IPS-18a (cell line): Measurements from ENCODE around the gene RNF31.

ENCODE experiments used
- H3K27ac ChIP-seq: one replicate; pipeline ENCODE4 v1.5.1; 2013; ENCODE audit warnings: low read length
- H3K27me3 ChIP-seq: one replicate; pipeline ENCODE4 v1.6.1; 2013; ENCODE audit warnings: mild to moderate bottlenecking, low read length; ENCODE audit not compliant: control insufficient read depth, insufficient read depth
- H3K36me3 ChIP-seq: one replicate; pipeline ENCODE4 v1.6.1; 2013; ENCODE audit warnings: low read depth, low read length; ENCODE audit not compliant: control insufficient read depth
- H3K4me1 ChIP-seq: one replicate; pipeline ENCODE4 v1.6.1; 2013; ENCODE audit warnings: low read depth, low read length; ENCODE audit not compliant: control insufficient read depth
- H3K4me3 ChIP-seq: one replicate; pipeline ENCODE4 v1.5.1; 2013; ENCODE audit warnings: low read length
- H3K9ac ChIP-seq: one replicate; pipeline ENCODE4 v1.6.1; 2013; ENCODE audit warnings: mild to moderate bottlenecking, low read length, moderate library complexity
- H3K9me3 ChIP-seq: one replicate; pipeline ENCODE4 v1.6.1; 2013; ENCODE audit warnings: low read depth, low read length; ENCODE audit not compliant: control insufficient read depth

RNF31 gene

DNA sequence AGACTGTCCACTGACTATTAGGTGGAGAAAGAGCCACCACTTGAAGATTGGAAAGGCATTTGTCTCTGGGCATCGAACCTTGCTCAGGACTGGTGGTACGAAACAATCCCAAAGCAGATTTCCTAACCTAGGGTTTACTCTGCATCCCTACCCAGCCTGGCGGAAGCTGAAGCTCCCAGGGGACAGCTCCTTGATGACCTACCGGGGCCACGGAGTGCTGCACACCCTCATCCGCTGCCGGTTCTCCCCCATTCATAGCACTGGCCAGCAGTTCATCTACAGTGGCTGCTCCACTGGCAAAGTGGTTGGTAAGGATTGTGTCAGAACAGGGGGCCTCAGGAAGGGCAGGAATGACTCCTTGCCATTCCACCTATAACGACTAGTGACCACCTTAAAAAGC is 26.1 kb upstream of the RNF31 start:
- no peaks in the 10 kb centered on the region for H3K9me3 ChIP-seq
- no peaks in the 10 kb centered on the region for H3K4me1 ChIP-seq
- peaks cover 57% of the 10 kb centered on the region for H3K36me3 ChIP-seq
- no peaks in the 10 kb centered on the region for H3K27me3 ChIP-seq
- H3K27ac ChIP-seq, result no peak overlapping the region
- H3K4me3 ChIP-seq, result no peak overlapping the region
- no peak overlapping the region for H3K9ac ChIP-seq

DNA sequence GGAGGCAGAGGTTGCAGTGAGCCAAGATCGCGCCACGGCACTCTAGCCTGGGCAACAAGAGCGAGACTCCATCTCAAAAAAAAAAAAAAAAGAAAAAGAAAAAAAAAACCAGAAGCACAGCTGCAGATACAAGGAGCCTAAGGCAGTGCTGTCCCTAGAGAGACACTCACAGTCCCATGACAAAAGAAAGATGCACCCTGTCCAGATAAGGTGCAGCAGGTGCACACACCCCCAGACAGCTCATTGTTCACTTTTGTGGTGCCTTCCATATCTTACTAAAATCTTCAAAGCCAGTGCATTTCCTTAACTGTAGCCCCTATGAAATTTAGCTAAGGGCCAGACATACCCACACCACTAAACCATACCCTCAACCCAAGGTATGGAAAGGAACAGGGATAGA is 24.9 kb upstream of the RNF31 start:
- Histone ChIP-seq H3K36me3 (peaks cover 51% of the 10 kb centered on the region), H3K9ac (no peak overlapping the region), H3K27me3 (no peaks in the 10 kb centered on the region), H3K4me3 (no peak overlapping the region), H3K27ac (no peak overlapping the region), H3K9me3 (no peaks in the 10 kb centered on the region), H3K4me1 (no peaks in the 10 kb centered on the region)

DNA sequence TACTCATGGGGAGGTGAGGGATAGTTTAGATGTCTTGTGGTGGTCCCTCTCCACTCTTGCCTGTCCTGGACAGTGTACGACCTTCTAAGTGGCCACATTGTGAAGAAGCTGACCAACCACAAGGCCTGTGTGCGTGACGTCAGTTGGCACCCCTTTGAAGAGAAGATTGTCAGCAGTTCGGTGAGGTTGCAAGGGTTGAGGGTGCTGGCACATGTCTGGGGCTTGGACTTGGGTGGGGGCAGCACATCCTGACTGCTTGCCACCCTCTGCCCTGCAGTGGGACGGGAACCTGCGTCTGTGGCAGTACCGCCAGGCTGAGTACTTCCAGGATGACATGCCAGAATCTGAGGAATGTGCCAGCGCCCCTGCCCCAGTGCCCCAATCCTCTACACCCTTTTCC is 24.4 kb upstream of the RNF31 start:
- Histone ChIP-seq H3K27ac (no peak overlapping the region), H3K4me1 (no peaks in the 10 kb centered on the region), H3K36me3 (peaks cover 46% of the 10 kb centered on the region), H3K9ac (no peak overlapping the region), H3K27me3 (no peaks in the 10 kb centered on the region), H3K9me3 (no peaks in the 10 kb centered on the region), H3K4me3 (no peak overlapping the region)

DNA sequence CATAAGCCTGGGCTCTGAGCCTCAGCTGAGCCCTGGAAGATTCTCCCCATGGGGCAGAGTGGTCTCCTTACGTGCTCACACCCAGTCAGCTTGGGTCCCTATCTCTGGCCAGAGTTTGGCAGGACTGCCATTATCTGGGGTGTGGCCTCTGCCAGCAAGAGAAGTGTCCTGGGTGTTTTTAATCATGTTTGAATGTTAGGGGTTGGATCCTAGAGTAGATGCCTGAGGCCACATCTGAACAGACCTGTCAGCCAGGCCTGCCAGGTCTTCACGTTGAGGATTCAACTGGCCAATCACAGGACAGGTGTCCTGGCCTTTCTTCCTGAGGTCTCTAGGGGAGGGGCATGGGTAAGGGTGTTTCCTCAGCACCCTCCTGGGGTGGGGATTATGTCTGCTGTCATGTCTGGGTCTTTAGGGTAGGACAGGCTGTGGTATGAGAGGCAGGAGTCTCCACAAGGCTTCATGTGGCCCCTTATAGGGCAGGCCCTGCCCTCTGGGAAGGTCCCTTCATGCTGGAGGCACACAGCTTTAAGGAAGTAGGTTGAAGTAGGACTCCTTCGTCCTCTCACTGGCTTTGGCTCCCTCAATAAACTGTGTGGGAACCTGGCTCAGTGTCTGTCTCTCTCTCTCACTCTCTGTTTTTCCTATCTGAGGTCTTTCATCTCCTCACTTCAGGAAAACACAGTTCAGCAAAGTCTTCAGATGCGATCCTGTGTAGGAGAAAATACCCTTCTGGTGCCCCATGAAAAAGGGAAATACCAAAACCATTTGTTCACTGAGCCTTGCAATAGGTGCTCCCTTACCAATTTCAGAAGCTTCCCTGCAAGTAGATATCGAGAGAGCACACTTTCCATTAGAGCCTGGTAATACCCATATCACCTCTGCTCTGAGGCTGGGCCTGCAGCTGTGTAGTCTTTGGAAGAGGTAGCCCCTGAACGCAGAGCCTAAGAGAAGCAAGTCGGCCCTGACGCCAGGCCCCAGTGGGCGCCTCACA is 23.6 kb upstream of the RNF31 start:
- H3K4me3 ChIP-seq, result no peak overlapping the region
- H3K9me3 ChIP-seq, result no peaks in the 10 kb centered on the region
- peaks cover 38% of the 10 kb centered on the region for H3K36me3 ChIP-seq
- H3K4me1 ChIP-seq, result no peaks in the 10 kb centered on the region
- H3K27ac ChIP-seq, result no peak overlapping the region
- H3K9ac ChIP-seq, result no peak overlapping the region
- H3K27me3 ChIP-seq, result no peaks in the 10 kb centered on the region

DNA sequence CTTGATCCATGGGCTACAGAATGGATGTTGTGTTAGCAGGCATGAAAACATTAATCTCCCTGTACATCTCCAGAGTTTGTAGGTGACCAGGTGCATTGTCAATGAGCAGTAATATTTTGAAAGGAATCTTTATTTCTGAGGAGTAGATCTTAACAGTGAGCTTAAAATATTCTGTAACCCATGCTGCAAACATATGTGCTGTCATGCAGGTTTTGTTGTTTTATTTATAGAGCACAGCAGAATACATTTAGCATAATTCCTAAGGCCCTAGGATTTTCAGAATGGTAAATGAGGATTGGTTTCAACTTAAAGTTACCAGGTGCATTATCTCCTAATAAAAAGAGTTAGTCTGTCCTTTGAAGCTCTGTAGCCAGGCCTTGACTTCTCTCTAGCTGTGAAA is 20.4 kb upstream of the RNF31 start:
- Histone ChIP-seq H3K9me3 (no peaks in the 10 kb centered on the region), H3K27me3 (no peaks in the 10 kb centered on the region), H3K36me3 (peaks cover 12% of the 10 kb centered on the region), H3K4me1 (no peaks in the 10 kb centered on the region), H3K27ac (no peak overlapping the region), H3K4me3 (no peak overlapping the region), H3K9ac (no peak overlapping the region)

DNA sequence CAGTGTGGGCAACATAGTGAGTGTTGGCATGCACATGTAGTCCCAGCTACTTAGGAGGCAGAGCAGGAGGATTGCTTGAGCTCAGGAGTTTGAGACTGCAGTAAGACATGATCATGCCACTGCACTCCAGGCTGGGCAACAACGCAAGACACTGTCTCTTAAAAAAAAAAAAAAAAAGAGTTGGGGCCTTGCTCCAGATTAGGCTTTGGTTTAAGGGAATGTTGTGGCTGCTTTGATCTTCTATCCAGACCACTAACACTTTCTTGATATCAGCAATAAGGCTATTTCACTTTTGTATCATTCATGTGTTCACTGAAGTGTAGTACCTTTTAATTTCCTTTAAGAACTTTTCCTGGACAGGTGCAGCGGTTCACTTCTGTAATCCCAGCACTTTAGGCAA is 19.6 kb upstream of the RNF31 start:
- no peaks in the 10 kb centered on the region for H3K9me3 ChIP-seq
- no peak overlapping the region for H3K9ac ChIP-seq
- H3K27ac ChIP-seq, result no peak overlapping the region
- peaks cover 8% of the 10 kb centered on the region for H3K36me3 ChIP-seq
- no peak overlapping the region for H3K4me3 ChIP-seq
- no peaks in the 10 kb centered on the region for H3K4me1 ChIP-seq
- H3K27me3 ChIP-seq, result no peaks in the 10 kb centered on the region

DNA sequence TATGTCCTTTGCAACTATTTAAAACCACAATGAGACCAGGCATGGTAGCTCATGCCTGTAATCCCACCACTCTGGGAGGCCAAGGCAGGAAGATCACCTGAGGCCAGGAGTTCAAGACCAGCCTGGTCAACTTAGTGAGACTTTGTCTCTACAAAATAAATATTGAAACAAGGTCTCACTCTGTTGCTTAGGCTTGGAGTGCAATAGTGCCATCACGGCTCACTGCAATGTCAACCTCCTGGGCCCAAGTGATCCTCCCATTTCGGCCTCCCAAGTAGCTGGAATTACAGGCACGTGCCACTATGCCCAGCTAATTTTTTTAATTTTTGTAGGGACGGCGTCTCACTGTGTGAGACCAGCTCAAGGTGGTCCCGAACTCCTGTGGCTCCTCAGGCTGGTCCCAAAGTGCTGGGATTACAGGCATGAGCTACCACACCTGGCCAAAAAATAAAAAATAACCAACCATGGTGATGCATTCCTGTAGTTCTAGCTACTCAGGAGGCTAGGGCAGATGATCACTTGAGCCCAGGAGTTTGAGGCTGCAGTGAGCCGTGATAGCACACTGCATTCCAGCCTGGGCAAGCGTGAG is 17.8 kb upstream of the RNF31 start:
- Histone ChIP-seq H3K27me3 (no peaks in the 10 kb centered on the region), H3K9ac (no peak overlapping the region), H3K36me3 (no peaks in the 10 kb centered on the region), H3K4me1 (no peaks in the 10 kb centered on the region), H3K27ac (no peak overlapping the region), H3K4me3 (no peak overlapping the region), H3K9me3 (no peaks in the 10 kb centered on the region)

DNA sequence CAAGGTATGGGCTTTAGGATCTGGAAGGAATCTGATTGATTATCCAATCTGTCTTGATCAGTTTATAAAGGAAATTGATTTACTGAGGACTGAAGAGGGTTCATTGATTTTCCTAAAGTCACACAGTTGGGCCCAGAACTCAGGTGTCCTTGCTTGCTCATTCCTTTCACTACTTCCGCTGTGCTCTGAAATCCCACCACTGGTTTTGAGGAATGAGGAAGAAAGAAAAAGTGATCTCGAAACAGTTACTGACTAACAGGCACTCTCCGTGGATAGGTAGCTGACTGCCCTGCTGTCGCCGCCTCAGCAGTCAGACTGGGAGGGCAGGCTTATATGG is 16.9 kb upstream of the RNF31 start, which contains the start of gene FITM1:
Gene FITM1 (plus strand): TSS at position 280 of the 337 bp plus-strand sequence. CDS start 905 bp downstream, outside the sequence.
- Histone ChIP-seq H3K9ac (no peak within 1 kb of the TSS), H3K27ac (no peak within 1 kb of the TSS), H3K36me3 (no peaks in the 10 kb centered on the region), H3K4me3 (no peak within 1 kb of the TSS), H3K9me3 (no peaks in the 10 kb centered on the region), H3K4me1 (no peaks in the 10 kb centered on the region), H3K27me3 (no peaks in the 10 kb centered on the region)

DNA sequence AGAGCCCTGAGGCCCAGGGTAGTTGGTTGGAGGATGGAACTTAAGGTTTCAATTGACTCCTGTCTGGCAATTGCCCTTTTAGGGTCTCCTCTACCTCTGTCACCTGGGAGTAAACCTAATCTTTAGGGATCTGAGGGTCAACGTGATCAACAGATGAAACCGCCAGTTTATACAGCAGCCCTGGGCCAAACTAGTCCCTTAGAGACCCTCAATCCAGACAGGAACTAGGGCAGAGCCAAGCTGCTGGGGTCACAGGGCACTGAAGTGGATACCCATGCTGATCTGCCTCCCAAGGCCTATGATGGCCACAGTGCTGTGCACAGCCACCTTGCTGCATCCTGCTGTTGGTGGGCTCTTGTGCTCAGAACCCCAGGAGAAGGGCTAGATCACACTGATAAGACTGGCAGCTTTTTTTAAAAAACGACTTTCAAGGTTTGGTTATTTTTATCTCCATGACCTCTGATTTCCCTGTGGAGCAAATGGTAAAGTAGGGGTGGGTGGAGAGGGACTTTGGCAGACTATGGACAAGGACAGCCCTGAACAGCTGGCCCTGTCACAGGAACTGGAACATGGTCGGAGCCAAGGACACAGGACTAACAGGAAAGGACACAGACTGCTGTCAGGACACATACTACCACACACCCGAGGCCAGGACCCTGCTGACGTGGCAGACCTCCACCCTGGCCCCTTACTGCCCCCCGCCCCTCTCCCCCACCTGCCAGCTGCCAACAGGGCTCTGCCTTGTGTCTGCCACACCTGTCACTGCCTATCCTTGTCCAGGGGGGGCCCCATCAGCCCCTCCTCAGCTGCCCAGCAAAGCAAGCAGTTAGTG is 16.4 kb upstream of the RNF31 start:
- Histone ChIP-seq H3K9ac (no peak overlapping the region), H3K27me3 (no peaks in the 10 kb centered on the region), H3K4me3 (no peak overlapping the region), H3K9me3 (no peaks in the 10 kb centered on the region), H3K27ac (no peak overlapping the region), H3K4me1 (no peaks in the 10 kb centered on the region), H3K36me3 (no peaks in the 10 kb centered on the region)

DNA sequence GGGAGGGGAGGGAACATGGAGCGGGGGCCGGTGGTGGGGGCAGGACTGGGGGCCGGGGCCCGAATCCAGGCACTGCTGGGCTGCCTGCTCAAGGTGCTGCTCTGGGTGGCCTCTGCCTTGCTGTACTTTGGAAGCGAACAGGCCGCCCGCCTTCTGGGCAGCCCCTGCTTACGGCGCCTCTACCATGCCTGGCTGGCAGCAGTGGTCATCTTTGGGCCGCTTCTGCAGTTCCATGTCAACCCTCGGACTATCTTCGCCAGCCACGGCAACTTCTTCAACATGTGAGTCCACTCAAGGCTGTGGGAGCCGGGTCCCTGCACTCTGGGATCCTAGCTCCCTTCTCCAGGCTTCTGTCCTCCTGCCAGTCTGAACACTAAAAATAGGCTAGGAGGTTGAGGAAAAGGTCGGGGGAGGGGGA is 15.7 kb upstream of the RNF31 start:
- Histone ChIP-seq H3K27ac (no peak overlapping the region), H3K9ac (no peak overlapping the region), H3K9me3 (no peaks in the 10 kb centered on the region), H3K36me3 (no peaks in the 10 kb centered on the region), H3K4me3 (no peak overlapping the region), H3K27me3 (no peaks in the 10 kb centered on the region), H3K4me1 (no peaks in the 10 kb centered on the region)

DNA sequence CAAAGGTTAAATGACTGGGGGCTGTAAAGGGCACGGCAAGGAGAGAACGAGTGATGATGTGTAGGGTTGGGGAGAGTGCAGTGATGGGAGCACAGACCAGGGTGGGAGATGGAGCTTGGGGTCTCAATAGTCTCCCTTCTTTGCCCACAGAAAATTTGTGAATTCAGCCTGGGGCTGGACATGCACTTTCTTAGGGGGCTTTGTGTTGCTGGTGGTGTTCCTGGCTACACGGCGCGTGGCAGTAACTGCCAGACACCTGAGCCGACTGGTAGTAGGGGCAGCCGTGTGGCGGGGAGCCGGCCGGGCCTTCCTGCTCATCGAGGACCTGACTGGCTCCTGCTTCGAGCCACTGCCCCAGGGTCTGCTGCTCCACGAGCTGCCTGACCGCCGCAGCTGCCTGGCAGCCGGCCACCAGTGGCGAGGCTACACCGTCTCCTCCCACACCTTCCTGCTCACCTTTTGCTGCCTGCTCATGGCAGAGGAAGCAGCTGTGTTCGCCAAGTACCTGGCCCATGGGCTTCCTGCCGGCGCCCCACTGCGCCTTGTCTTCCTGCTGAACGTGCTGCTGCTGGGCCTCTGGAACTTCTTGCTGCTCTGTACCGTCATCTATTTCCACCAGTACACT is 15.1 kb upstream of the RNF31 start:
- Histone ChIP-seq H3K27ac (no peak overlapping the region), H3K4me3 (no peak overlapping the region), H3K9ac (no peak overlapping the region), H3K36me3 (no peaks in the 10 kb centered on the region), H3K9me3 (no peaks in the 10 kb centered on the region), H3K27me3 (no peaks in the 10 kb centered on the region), H3K4me1 (peaks cover 5% of the 10 kb centered on the region)
